Fibroblast of villous mesenchyme (primary cell): Measurements from ENCODE around the gene PATL1. TPM values are rescaled to one million over a fixed set of nuclear protein-coding genes. Genes with fewer than 3 reads are reported as not detected.

Experiments
- DNase-seq: peaks from one replicate; pipeline ENCODE4 v3.0.0-alpha.2; 2010; ENCODE audit warnings: low read depth
- H3K4me3 ChIP-seq: 2 replicates; pipeline ENCODE4 v1.5.1; 2011; ENCODE audit warnings: low read depth, mild to moderate bottlenecking, low read length
- CTCF ChIP-seq: IDR thresholded peaks from 2 replicates; pipeline ENCODE4 v1.5.1; 2012; ENCODE audit warnings: low read depth, mild to moderate bottlenecking, low read length; ENCODE audit not compliant: insufficient read depth
- total RNA-seq: library from RNA; depleted of rRNA; stranded (reverse); fragments of >200 nt; gene quantifications from 2 replicates; pipeline ENCODE4 v1.2.3, GENCODE V29; 2012

PATL1 gene
- total RNA-seq, 1 donor: 15.5 TPM

DNA sequence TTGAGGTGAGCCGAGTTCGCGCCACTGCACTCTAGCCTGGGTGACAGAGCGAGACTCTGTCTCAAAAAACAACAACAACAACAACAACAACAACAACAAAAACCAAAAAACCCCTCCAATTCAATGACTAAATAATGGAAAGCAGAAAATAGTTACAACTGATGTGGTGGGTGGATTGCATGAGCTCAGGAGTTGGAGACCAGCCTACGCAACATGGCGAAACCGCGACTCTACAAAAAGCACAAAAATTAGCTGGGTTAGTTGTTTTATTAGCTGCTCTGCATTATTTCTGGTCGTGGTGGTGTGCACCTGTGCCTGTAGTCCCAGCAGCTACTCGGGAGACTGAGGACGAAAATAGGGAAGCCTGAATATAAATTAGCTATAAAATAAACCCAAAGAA, 2.6 kb upstream of the PATL1 start:
- H3K4me3 ChIP-seq: no peak overlapping the region
- DNase-seq: no peak
- no peak for TF ChIP-seq CTCF

DNA sequence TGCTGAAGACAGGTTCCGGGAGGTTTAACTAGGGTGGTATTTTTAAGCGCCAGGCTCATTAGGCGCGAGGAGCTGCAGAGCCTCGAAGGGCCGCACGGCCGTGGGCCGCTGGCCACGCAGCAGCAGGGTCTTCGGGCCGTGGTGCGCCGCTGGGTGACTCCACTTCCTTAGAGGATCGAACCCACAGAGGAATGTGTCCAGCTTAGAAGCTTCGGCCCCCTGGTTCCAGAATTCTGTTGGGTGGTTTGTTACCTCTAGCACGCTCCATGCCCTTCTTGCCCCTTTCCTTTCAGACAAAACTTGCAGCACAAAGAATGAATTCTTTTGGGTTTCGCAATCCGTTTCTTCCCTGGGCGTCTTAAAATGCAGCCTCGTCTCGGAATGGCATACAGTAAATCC, 773 bp upstream of the PATL1 start:
- no peak for TF ChIP-seq CTCF
- DNase-seq: peak; percentile 84
- H3K4me3 ChIP-seq: peak overlapping the region; percentile 79

DNA sequence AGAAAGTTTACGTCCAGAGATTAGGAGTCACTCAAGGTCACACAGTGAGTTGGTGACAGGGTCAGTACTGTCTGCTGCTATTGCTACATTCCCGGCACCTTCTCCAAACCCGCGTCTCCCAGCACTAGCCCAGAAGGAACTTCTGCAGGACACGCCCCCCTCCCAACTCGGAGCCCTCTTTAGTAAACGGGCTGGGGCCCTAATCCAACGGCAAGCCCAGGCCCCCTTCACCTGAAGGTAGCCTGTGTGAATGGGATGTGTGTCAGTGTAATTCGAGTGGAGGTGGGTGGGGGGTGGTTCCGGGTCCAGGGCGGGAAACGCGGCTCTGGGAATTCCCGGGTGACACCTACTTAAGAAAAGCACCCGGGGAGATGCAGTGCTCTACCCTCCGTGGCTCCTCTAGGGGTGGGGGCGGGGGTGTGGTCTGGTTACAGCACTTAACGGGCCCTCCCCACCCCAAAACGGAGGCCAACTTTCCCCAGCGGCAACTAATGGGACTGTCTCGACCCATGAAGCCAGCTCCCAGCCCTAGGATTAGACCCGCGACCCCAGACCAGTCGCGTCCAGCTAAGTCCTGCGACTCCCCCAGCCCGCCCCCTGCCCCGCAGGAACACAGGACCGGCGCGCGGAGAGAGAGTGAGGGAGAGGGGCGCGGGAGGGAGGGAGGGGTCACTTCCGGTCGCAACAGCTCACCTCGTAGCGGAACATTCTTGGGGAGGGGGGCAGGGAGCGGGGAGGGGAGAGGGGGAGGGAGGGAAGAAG, 468 bp downstream of the PATL1 start:
- peak overlapping the region; percentile 89 for H3K4me3 ChIP-seq
- DNase-seq: peak; percentile 63
- TF ChIP-seq CTCF: peak; percentile 10

- TF ChIP-seq CTCF: no peak
- peak overlapping the region; percentile 89 for H3K4me3 ChIP-seq
- DNase-seq: no peak
These were observed 1.0 kb downstream of the PATL1 start for GRCh38 chr11:59667812-59668187.

- peak overlapping the region; percentile 89 for H3K4me3 ChIP-seq
- TF ChIP-seq CTCF: no peak
- DNase-seq: peak; percentile 53
These were observed 1.9 kb downstream of the PATL1 start for GRCh38 chr11:59666969-59667368.

DNA sequence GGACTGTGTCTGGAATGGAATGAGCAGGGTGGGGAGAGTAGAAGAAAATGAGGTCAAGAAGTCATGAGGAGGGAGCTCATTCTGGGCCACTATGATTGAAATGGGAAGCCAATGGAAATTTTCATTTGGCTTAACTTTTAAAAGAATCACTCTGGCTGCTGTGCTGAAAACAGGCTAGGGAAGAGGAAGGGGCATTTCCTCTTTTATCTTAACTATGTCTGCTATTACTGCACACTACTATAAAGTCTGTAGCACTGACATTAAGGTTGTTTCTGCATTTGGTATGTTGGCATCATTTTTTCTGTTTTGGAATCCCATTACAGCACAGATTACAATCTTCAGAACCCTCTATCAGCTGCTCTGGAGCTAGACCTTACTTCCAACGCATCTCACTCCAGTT, 8.2 kb downstream of the PATL1 start:
- TF ChIP-seq CTCF: no peak
- no peak for DNase-seq
- H3K4me3 ChIP-seq: no peak overlapping the region

DNA sequence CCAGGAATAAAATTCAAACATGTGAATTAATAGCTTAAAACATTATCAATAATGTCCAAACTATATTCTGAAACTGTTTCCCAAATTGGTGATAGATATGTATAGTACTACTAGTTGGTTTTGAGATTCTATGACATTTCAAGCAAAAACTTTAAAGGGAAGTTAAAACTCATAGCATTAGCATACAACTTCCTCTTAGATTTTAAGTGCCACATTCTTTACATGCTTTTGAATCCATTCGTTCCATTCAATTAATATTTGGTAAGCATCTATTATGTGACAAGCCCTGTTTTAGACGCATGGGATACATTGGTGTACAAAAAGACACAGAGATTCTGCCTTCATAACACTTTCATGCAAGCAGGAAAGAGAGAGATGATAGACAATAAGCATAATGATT, 8.9 kb downstream of the PATL1 start:
- no peak overlapping the region for H3K4me3 ChIP-seq
- no peak for DNase-seq
- TF ChIP-seq CTCF: no peak
